Endothelial cell (in vitro differentiated cells): ENCODE data around the gene MAN1A2. TPM values are rescaled to one million over a fixed set of nuclear protein-coding genes. Genes with fewer than 3 reads are reported as not detected.

Experiments used
- DNase-seq: peaks from one replicate; pipeline ENCODE4 v3.0.0; 2021; ENCODE audit warnings: low spot score
- H3K27ac Mint-ChIP-seq: one replicate; pipeline ENCODE4 v1.8.0; 2021; ENCODE audit warnings: mixed read lengths, inconsistent platforms; ENCODE audit not compliant: unreplicated experiment
- H3K27me3 Mint-ChIP-seq: one replicate; pipeline ENCODE4 v1.8.0; 2021; ENCODE audit warnings: mild to moderate bottlenecking, moderate library complexity, mixed read lengths, inconsistent platforms; ENCODE audit not compliant: unreplicated experiment
- H3K36me3 Mint-ChIP-seq: one replicate; pipeline ENCODE4 v1.8.0; 2021; ENCODE audit warnings: mild to moderate bottlenecking, low read depth, mixed read lengths, inconsistent platforms; ENCODE audit not compliant: unreplicated experiment
- H3K4me1 Mint-ChIP-seq: one replicate; pipeline ENCODE4 v1.8.0; 2021; ENCODE audit warnings: mild to moderate bottlenecking, mixed read lengths, inconsistent platforms; ENCODE audit not compliant: unreplicated experiment
- H3K4me3 Mint-ChIP-seq: one replicate; pipeline ENCODE4 v1.8.0; 2021; ENCODE audit warnings: mild to moderate bottlenecking, mixed read lengths, inconsistent platforms; ENCODE audit not compliant: unreplicated experiment
- H3K9me3 Mint-ChIP-seq: one replicate; pipeline ENCODE4 v1.8.0; 2021; ENCODE audit warnings: mixed read lengths, inconsistent platforms; ENCODE audit not compliant: unreplicated experiment
- total RNA-seq: library from RNA; stranded (reverse); fragmentation: NEBNext Ultra II Directional; extraction: Animal tissue kit (Norgen Biotek cat#: 25700); gene quantifications from one replicate; pipeline ENCODE4 v1.2.1, GENCODE V29; 2021; ENCODE audit not compliant: unreplicated experiment
- TF ChIP-seq, protein P1 (sequence below): fragments of 200-600 bp; sonication (generic); IDR thresholded peaks from one replicate; pipeline ENCODE4 v1.5.0; 2021; ENCODE audit warnings: antibody characterized with exemption; ENCODE audit not compliant: unreplicated experiment

MAN1A2 gene
- total RNA-seq, 1 donor from 2014 or later = 36.4 TPM

DNA sequence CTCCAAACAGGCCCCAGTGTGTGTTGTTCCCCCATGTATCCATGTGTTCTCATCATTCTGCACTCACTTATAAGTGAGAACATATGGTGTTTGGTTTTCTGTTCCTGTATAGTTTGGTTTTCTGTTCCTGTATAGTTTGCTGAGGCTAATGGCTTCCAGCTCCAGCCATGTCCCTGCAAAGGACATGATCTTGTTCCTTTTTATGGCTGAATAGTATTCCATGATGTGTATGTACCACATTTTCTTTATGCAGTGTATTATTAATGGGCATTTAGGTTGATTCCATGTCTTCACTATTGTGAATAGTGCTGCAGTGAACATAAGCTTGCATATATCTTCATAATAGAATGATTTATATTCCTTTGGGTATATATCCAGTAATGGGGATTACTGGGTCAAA is 111.8 kb downstream of the MAN1A2 start:
- Mint-ChIP-seq H3K27ac (no peak overlapping the region), H3K9me3 (no peaks in the 10 kb centered on the region), H3K4me1 (peaks cover 9% of the 10 kb centered on the region), H3K4me3 (no peak overlapping the region), H3K27me3 (no peaks in the 10 kb centered on the region), H3K36me3 (peaks cover 3% of the 10 kb centered on the region)
- TF ChIP-seq, protein P1, sequence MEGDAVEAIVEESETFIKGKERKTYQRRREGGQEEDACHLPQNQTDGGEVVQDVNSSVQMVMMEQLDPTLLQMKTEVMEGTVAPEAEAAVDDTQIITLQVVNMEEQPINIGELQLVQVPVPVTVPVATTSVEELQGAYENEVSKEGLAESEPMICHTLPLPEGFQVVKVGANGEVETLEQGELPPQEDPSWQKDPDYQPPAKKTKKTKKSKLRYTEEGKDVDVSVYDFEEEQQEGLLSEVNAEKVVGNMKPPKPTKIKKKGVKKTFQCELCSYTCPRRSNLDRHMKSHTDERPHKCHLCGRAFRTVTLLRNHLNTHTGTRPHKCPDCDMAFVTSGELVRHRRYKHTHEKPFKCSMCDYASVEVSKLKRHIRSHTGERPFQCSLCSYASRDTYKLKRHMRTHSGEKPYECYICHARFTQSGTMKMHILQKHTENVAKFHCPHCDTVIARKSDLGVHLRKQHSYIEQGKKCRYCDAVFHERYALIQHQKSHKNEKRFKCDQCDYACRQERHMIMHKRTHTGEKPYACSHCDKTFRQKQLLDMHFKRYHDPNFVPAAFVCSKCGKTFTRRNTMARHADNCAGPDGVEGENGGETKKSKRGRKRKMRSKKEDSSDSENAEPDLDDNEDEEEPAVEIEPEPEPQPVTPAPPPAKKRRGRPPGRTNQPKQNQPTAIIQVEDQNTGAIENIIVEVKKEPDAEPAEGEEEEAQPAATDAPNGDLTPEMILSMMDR = no peak
- DNase-seq = no peak

DNA sequence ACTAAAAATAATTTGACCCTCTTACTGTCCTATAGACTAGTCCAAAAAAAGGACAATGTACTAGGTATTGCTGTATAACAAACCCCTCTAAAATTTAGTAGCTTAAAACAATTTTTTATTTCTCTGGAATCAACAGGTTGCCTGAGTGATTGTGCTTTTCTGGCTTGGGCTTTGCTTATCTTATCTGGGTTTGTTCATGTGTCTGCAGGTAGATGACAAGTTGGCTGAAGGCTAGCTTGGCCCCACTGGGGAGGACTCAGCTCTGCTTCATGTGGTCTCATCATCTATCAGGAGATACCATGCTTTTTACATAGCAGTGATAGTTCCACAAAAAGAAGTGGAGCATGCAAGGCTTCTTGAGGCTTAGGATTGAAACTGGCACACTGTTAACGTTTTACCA is 114.2 kb downstream of the MAN1A2 start:
- Mint-ChIP-seq H3K27me3 (no peaks in the 10 kb centered on the region), H3K27ac (no peak overlapping the region), H3K36me3 (peaks cover 3% of the 10 kb centered on the region), H3K4me1 (peaks cover 9% of the 10 kb centered on the region), H3K4me3 (no peak overlapping the region), H3K9me3 (no peaks in the 10 kb centered on the region)
- TF ChIP-seq, protein P1 = no peak
- DNase-seq = no peak

DNA sequence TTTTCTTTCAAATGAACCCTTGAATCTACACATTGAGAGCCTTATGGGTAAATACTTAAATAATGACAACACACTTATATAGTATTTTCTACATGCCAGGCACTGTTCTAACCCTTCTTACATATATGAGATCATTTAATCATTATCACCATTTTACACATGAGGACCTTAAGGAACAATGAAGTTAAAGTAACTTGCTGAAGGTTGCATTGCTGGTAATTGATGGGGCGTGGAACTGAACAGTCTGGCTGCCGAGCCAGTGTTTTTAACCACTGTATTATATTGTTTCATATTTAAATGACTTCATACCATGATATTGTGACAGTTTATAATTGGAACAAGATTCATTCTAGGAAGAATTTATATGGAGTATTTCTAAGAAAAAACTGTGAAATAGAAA is 126.7 kb downstream of the MAN1A2 start:
- Mint-ChIP-seq H3K27me3 (no peaks in the 10 kb centered on the region), H3K36me3 (no peaks in the 10 kb centered on the region), H3K9me3 (no peaks in the 10 kb centered on the region), H3K4me1 (no peaks in the 10 kb centered on the region), H3K4me3 (no peak overlapping the region), H3K27ac (no peak overlapping the region)
- no peak for DNase-seq
- TF ChIP-seq, protein P1 = no peak

DNA sequence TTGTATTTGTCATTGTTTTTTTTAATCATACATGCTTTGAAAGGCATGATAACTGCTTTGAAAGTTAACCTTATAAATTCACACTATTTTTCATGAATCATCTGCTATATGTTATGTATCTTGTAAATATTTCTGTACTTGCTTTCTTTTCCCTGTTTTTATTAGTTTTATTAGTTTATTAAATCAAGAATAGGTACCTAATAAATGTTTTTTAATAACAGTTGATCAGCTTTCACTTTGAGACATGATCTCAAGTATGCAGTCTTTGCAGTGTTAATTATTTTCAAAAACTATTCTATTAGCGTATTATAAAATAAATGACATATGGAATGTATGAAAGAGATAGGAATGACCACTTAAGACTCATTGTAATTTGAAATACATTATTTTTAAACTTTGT is 127.8 kb downstream of the MAN1A2 start:
- Mint-ChIP-seq H3K4me1 (no peaks in the 10 kb centered on the region), H3K36me3 (no peaks in the 10 kb centered on the region), H3K9me3 (no peaks in the 10 kb centered on the region), H3K27ac (no peak overlapping the region), H3K4me3 (no peak overlapping the region), H3K27me3 (no peaks in the 10 kb centered on the region)
- DNase-seq = no peak
- TF ChIP-seq, protein P1 = no peak

DNA sequence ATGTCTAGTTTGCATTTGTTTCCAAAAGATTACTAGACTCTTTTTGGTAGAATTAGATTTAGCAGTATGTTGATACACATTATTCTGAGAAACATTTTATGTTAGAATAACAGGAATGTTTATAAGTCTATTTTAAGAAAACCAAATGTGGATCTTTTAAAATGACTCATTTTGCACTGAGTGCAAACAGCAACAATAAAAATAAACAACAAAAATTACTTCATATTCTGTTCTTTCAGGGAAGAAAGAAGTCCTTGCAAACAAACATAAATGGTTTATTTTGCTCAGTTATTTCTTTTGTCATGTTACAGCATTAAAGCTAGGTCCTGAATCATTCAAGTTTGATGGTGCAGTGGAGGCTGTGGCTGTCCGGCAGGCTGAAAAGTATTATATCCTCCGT is 131.8 kb downstream of the MAN1A2 start:
- no peaks in the 10 kb centered on the region for H3K27me3 Mint-ChIP-seq
- no peak for DNase-seq
- TF ChIP-seq, protein P1 = no peak
- H3K4me3 Mint-ChIP-seq = no peak overlapping the region
- no peaks in the 10 kb centered on the region for H3K4me1 Mint-ChIP-seq
- H3K9me3 Mint-ChIP-seq = no peaks in the 10 kb centered on the region
- no peaks in the 10 kb centered on the region for H3K36me3 Mint-ChIP-seq
- no peak overlapping the region for H3K27ac Mint-ChIP-seq
